Esophagus muscularis mucosa (tissue), 4 donors: Measurements from ENCODE around the gene GPR158. TPM values are rescaled to one million over a fixed set of nuclear protein-coding genes. Genes with fewer than 3 reads are reported as not detected.
"Not testable (repeated sequence)": the region's sequence is repeated elsewhere in the genome, so short reads cannot be mapped to it uniquely, and the experiment has no call there.

Source experiments
- DNase-seq: peaks from one replicate; pipeline ENCODE4 v3.0.0-alpha.2; 2017; ENCODE audit errors: extremely low spot score
- H3K27ac ChIP-seq, 4 donors: fragments of 200-600 bp; sonication (generic); replicated peaks in 1 of 4; 1 replicate in 3 of 4; 2 replicates in 1 of 4; pipeline ENCODE4 v1.5.1; 2016 to 2019; ENCODE audit warnings: mild to moderate bottlenecking in 1 of 4
- H3K27me3 ChIP-seq, 4 donors: fragments of 200-600 bp; sonication (generic); one replicate each; pipeline versions ENCODE4 v1.5.1 to v1.6.0; 2016 to 2019
- H3K36me3 ChIP-seq, 4 donors: fragments of 200-600 bp; sonication (generic); one replicate each; pipeline ENCODE4 v1.5.1; 2016 to 2019
- H3K4me1 ChIP-seq, 4 donors: fragments of 200-600 bp; sonication (generic); one replicate each; pipeline ENCODE4 v1.5.1; 2016 to 2019
- H3K4me3 ChIP-seq, 4 donors: fragments of 200-600 bp; sonication (generic); 1 replicate in 2 of 4; 2 replicates in 2 of 4; pipeline ENCODE4 v1.5.1; 2016 to 2019; ENCODE audit warnings: mild to moderate bottlenecking in 4 of 4, moderate library complexity in 1 of 4
- H3K9me3 ChIP-seq, 4 donors: fragments of 200-600 bp; sonication (generic); 1 replicate in 3 of 4; 2 replicates in 1 of 4; pipeline ENCODE4 v1.5.1; 2016 to 2019
- EP300 ChIP-seq: sonication (generic); formaldehyde crosslinking; IDR thresholded peaks from one replicate; pipeline ENCODE4 v1.6.1; 2017; ENCODE audit warnings: antibody characterized with exemption
- POLR2A ChIP-seq: fragments of 450-650 bp; IDR thresholded peaks from one replicate; pipeline ENCODE4 v1.6.1; 2017; ENCODE audit warnings: antibody characterized with exemption, moderate library complexity, mild to moderate bottlenecking, low read depth
- POLR2AphosphoS5 ChIP-seq, 2 donors: sonication (generic); formaldehyde crosslinking; IDR thresholded peaks; one replicate each; pipeline ENCODE4 v1.6.1; 2017; ENCODE audit warnings: antibody characterized with exemption in 2 of 2
- WGBS: methylation state at CpG from one replicate; pipeline ENCODE4 v1.1.5; 2018; 5-methylcytosine and 5-hydroxymethylcytosine counted together
- intact Hi-C: fragments of 100-400 bp; cut with DNase I; formaldehyde crosslinking; loops from one replicate; pipeline ENCODE4 v1.15.1; 2023
- total RNA-seq, 4 donors: library from RNA; depleted of rRNA; stranded (reverse); fragments of >200 nt; gene quantifications; one replicate each; pipeline versions ENCODE4 v1.1.0 to v1.2.1, GENCODE V29; 2016
- TF ChIP-seq, protein P1 (sequence below), 3 experiments: fragments of 200-600 bp in 2 of 3; fragments of 450-650 bp in 1 of 3; sonication (generic) in 2 of 3; IDR thresholded peaks; one replicate each; pipeline ENCODE4 v1.5.1; 2017 to 2019; ENCODE audit warnings: antibody characterized with exemption in 3 of 3, mild to moderate bottlenecking in 2 of 3, moderate library complexity in 1 of 3

Gene GPR158
- total RNA-seq, 4 donors from 2014 or later = under 0.01 to 0.50 (median 0.13) TPM

DNA sequence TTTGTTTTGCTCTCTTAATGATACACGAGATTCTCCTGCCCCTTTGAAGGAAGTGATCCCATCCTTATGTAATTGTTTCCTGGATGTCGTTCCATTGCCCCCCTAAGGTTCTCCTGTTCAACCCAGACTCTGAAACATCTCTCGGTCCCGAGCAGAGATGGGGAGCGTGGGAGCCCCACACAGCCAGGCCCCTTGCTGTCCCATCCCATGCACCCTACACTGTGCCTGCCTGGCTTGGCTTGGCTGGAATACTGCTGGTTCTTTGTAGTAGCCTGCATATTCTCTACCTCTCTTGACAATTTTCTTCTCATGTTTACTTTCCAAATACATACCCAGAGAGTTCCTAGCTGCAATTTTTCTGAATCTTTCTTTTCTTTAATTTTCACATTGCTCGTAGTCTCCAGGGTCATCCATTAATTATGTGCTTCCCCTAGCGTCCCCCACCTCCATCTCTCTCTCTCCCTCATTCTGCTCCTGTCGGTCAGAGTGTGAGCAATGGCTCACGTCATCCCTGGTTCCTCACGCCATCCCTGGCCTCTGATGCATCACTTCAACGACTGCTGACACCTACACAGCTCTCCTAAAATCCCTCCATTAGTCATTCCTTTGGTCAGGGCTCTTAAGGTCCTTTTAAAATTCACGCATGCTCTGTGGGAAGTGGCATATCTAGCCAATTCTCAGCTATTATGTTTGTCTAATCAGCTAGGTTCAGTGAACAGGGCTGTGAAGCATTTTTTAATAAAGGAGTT, 32.5 kb upstream of the GPR158 start:
- 54% methylated on average over 12 of the region's 12 CpGs for WGBS
- intact Hi-C loops = no loop called here
- Histone ChIP-seq H3K36me3 (no peaks in the 10 kb centered on the region), H3K27ac (no peak overlapping the region), H3K9me3 (no peaks in the 10 kb centered on the region), H3K4me1 (no peaks in the 10 kb centered on the region), H3K4me3 (no peak overlapping the region), H3K27me3 (no peaks in the 10 kb centered on the region)
- peak; percentile 72 for DNase-seq
- TF ChIP-seq POLR2A = no peak
- TF ChIP-seq, protein P1, sequence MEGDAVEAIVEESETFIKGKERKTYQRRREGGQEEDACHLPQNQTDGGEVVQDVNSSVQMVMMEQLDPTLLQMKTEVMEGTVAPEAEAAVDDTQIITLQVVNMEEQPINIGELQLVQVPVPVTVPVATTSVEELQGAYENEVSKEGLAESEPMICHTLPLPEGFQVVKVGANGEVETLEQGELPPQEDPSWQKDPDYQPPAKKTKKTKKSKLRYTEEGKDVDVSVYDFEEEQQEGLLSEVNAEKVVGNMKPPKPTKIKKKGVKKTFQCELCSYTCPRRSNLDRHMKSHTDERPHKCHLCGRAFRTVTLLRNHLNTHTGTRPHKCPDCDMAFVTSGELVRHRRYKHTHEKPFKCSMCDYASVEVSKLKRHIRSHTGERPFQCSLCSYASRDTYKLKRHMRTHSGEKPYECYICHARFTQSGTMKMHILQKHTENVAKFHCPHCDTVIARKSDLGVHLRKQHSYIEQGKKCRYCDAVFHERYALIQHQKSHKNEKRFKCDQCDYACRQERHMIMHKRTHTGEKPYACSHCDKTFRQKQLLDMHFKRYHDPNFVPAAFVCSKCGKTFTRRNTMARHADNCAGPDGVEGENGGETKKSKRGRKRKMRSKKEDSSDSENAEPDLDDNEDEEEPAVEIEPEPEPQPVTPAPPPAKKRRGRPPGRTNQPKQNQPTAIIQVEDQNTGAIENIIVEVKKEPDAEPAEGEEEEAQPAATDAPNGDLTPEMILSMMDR (IDR thresholded peaks at IDR 0.05) = no peak
- TF ChIP-seq EP300 = no peak
- TF ChIP-seq POLR2AphosphoS5 (IDR thresholded peaks at IDR 0.05) = no peak

DNA sequence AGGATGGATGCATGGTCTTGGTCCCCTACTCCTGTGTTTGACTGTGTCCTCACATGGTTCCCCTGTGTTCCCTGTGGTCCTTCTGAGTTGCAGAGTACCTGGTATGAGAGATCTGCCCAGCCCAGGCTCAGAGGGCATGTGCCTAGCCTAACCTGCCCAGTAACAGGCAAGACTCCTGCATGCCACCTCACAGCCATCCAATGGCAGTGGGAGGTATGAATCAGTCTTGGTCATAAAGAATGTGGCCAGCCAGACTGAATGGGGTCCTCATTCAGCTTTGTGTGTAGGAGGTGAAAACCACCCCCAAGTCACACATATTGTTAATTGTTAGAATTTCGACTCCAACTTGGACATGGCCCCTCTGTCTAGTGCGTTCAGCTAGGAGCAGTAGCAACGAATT, 17.2 kb upstream of the GPR158 start:
- intact Hi-C loops = no loop called here
- H3K4me3 ChIP-seq = no peak overlapping the region
- H3K27me3 ChIP-seq = no peaks in the 10 kb centered on the region
- no peak for DNase-seq
- 84% methylated on average over 3 of the region's 3 CpGs for WGBS
- no peaks in the 10 kb centered on the region for H3K9me3 ChIP-seq
- H3K27ac ChIP-seq = no peak overlapping the region
- no peaks in the 10 kb centered on the region for H3K36me3 ChIP-seq
- TF ChIP-seq POLR2A = no peak
- TF ChIP-seq EP300 = no peak
- no peak for TF ChIP-seq POLR2AphosphoS5 (IDR thresholded peaks at IDR 0.05)
- TF ChIP-seq, protein P1 (IDR thresholded peaks at IDR 0.05) = no peak
- H3K4me1 ChIP-seq = no peaks in the 10 kb centered on the region

DNA sequence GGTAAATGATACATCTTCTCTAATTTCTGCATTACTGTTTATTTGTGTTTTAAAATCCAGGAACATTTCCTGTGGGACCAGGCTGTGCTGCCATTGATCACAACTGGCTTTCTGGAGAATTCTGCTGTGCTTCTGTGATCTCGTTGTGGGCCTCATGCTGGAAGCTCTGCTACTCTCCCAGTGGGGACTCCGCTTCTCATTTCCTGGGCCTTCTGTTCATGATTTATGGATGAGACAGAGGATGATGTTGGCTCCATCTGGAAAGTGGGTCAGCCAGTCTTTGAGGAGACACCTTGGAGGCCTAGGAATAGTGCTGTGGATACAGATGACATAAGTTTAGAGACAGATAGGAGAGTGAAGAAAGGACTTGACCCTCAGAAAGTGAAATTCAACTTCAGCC, 15.2 kb upstream of the GPR158 start:
- no peak for TF ChIP-seq EP300
- no peak for TF ChIP-seq POLR2AphosphoS5 (IDR thresholded peaks at IDR 0.05)
- TF ChIP-seq, protein P1 (IDR thresholded peaks at IDR 0.05) = no peak
- 60% methylated on average over 2 of the region's 2 CpGs for WGBS

DNA sequence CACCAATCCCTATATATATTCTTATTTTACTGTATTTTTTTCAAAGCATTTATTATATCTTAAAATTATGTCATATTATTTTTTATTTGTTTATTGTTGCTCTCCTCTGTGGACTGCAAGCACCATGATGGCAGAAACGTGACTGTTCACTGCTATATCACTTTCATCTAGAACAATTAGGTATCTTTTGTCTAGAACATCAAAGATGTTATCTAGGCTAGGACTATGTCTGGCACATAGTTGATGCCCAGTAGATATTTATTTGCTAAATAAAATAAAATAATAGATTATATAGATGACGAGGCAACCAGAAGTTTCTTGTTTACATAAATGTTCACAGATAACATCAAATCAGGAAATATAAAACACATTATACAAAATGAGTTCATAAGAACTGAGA, 12.4 kb upstream of the GPR158 start:
- Histone ChIP-seq H3K4me3 (no peak overlapping the region), H3K4me1 (no peaks in the 10 kb centered on the region), H3K27me3 (peaks cover 0 to 1% (median 0%) of the 10 kb centered on the region in 4 donors), H3K9me3 (no peaks in the 10 kb centered on the region), H3K27ac (no peak overlapping the region), H3K36me3 (no peaks in the 10 kb centered on the region)
- intact Hi-C loops = no loop called here
- 62% methylated on average over 2 of the region's 2 CpGs for WGBS
- DNase-seq = no peak
- TF ChIP-seq POLR2AphosphoS5 (IDR thresholded peaks at IDR 0.05) = no peak
- TF ChIP-seq EP300 = no peak
- TF ChIP-seq, protein P1 (IDR thresholded peaks at IDR 0.05) = no peak
- TF ChIP-seq POLR2A = no peak

More for the DNA sequence above, 15.2 kb upstream of the GPR158 start:
- Histone ChIP-seq H3K27me3 (no peaks in the 10 kb centered on the region), H3K4me1 (no peaks in the 10 kb centered on the region), H3K4me3 (no peak overlapping the region), H3K36me3 (no peaks in the 10 kb centered on the region), H3K9me3 (no peaks in the 10 kb centered on the region), H3K27ac (no peak overlapping the region)
- intact Hi-C loops = no loop called here
- no peak for DNase-seq

DNA sequence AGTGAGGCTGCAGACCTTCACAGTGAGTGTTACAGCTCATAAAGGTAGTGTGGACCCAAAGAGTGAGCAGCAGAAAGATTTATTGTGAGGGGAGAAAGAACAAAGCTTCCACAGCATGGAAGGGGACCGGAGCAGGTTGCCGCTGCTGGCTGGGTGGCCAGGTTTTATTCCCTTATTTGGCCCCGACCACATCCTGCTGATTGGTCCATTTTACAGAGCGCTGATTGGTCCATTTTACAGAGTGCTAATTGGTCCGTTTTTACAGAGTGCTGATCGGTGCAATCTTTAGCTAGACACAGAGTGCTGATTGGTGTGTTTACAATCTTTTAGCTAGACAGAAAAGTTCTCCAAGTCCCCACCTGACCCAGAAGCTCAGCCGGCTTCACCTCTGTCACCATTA, 11.3 kb upstream of the GPR158 start:
- H3K27me3 ChIP-seq, H3K36me3 ChIP-seq, H3K4me3 ChIP-seq, H3K4me1 ChIP-seq, intact Hi-C loops, H3K9me3 ChIP-seq, DNase-seq, H3K27ac ChIP-seq: not testable (repeated sequence)
- 95% methylated on average over 7 of the region's 7 CpGs for WGBS
